SHP77 treated with DMSO at 0.1 percent for 48 hours (cell line): ENCODE results near the gene CFAP157.
A peak's percentile ranks its signal among the peaks of the same experiment; 100 is the strongest.

Experiments
- DNase-seq: peaks from one replicate; lab custom pipeline; 2025; lab: John Stamatoyannopoulos, UW

The CFAP157 gene

DNA sequence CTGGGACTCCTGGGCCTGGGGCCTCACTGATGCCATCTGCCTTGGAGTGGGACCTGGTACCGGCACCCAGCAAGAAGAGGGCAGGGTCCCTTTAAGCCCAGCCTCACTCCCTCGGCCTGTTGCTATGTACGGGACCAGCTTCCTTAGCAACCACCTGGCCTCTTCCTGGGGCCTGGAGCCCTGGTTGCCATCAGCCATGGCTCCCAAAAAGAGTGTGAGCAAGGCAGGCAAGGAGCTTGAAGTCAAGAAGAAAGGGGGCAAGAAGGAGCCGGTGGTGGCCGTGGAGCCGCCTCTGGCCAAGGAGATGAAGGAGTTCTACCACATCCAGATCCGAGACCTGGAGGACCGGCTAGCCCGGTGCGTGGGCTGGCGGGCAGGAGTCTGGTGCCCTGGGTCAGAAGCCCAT lies at the start of gene CFAP157:
CFAP157 (plus strand) TSS at position 153 of the 406 bp plus-strand sequence; CDS start at position 197, 44 bp downstream.
- peak; percentile 22 for DNase-seq

- no peak for DNase-seq
Measured at GRCh38 chr9:127658428-127658827, 48.4 kb upstream of the CFAP157 start.

DNA sequence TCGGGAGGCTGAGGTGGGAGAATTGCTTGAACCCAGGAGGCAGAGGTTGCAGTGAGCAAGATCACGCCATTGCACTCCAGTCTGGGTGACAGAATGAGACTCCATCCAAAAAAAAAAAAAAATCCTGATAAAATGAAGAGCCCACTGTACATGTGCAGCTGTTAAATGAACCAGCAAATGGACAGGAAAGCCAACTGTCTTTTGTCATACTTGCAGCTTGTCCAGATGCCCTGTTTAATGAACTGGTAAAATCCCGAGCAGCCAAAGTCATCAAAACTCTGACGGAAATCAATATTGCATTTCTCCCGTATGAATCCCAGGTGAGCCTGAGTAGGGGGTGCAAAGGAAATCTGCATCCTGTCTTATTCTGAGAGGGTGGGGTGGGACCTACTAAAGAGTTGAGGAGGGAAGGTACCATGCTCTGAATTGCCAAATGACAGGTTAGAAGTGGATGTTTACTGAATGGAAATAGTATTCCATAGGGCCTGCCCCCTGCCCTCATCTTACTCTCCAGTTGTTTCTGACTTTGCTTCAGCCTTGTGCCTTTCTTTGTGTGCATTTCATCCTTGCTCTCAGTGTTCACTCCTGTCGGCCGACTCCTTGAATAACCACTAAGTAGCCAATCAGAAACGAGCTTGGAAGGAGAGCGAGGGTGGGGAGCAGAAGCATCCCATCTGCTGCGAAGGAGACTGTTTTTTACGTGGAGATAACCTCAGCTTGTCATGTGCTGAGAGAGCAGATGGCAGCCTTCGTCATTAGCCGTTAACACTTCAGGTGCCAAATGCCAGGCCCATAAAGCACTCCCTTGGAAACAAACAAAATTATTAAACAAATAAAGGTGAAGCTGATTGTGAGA lies 45.7 kb upstream of the CFAP157 start:
- peak; percentile 80 for DNase-seq

- no peak for DNase-seq
Measured at GRCh38 chr9:127662617-127663016, 44.2 kb upstream of the CFAP157 start.

DNA sequence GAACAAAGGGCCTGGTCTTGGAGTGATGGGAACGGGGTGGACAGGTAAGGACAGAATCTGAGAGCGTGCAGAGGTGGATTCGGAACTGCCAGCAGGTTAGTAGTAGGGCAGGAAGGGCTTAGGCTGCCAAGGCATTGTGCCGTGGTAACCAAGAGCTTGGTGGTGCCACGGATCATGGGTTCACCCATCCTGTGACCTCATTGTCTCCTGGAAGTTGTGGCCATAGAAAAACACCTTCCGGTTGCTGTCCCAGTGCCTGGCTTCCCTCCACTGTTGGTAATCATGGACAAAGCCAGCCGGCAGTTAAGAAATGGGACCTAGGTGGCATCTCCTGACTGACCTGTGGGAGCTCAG lies 42.5 kb upstream of the CFAP157 start:
- DNase-seq: no peak

DNA sequence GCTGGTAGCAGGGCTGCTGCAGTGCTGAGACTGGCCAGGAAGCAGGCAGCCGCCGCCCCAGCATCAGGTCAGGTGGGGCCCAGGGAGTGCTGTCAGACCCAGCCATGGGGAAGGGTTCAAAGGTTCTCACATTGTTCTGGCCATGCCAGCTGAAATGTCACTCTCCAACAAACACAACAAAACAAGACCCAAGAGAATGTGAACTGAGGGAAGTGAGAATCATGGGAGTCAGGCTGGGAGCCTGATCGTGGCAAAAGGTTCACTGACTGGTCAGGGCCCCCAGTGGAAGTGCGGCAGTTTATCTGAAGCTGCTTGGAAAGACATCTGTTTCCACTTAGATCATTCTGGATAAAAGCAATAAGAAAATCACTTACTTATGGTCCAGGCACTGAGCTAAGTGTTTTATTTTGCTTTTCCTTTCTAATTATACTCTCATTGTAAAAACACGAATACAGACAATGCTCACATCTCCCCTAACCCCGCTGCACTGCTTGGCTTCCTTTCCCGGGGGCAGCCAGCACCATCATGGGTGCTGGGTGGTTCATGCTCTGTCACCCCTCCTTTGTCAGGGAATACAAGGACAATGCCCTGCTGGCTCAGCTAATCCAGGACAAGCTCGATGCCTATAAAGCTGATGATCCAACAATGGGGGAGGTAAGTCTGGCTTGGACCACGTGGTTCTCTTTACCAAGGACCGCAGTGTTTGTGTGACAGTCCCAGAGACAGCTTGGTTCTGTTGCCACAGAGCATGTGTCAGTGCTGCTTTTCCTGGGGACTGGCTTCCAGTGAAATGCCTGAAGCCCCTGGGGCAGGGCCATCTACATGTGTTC lies 41.9 kb upstream of the CFAP157 start:
- DNase-seq: no peak

- no peak for DNase-seq
Measured at GRCh38 chr9:127667127-127667844, 39.5 kb upstream of the CFAP157 start.

- DNase-seq: no peak
Measured at GRCh38 chr9:127667906-127668305, 38.9 kb upstream of the CFAP157 start.

GRCh38 chr9:127673234-127673633 lies 33.6 kb upstream of the CFAP157 start:
- DNase-seq: no peak

DNA sequence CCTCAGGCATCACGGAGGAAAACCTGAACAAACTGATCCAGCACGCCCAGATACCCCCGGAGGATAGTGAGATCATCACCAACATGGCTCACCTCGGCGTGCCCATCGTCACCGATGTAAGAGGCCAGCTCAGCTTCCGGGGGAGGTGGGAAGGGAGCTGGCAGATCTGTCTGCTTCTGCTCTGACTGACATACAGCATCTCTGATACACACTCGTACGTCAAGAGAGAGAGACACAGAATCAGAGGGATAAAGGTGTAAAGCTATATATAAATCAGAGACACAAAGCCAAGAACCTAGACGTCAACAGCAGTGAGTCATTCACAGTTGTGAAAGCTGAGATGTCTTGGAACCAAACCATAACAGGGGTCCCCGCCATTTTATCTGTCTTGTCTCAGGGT lies 30.1 kb upstream of the CFAP157 start:
- DNase-seq: no peak

GRCh38 chr9:127679506-127679905 lies 27.3 kb upstream of the CFAP157 start:
- DNase-seq: no peak

DNA sequence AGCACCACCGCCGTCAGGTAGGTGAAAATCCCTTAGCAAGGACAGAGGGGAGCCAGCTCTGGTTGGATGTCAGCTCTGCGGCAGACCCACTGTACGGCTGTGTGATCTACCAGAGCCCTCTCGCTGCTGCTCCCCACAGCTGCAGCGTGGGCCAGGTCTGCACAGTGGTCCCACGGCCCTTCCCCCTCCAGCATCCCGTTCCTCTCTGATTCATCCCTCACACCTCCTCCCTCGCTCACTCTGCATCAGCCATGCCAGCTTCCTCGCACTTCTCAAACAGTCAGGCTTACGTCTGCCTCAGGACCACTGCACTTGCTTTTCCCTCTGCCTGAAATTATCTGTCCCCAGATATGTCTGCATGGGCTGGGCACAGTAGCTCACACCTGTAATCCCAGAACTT lies 26.6 kb upstream of the CFAP157 start:
- no peak for DNase-seq

- no peak for DNase-seq
Measured at GRCh38 chr9:127680846-127681245, 25.9 kb upstream of the CFAP157 start.

GRCh38 chr9:127682351-127683136 lies 24.2 kb upstream of the CFAP157 start:
- no peak for DNase-seq

GRCh38 chr9:127683723-127684122 lies 23.1 kb upstream of the CFAP157 start:
- DNase-seq: no peak

DNA sequence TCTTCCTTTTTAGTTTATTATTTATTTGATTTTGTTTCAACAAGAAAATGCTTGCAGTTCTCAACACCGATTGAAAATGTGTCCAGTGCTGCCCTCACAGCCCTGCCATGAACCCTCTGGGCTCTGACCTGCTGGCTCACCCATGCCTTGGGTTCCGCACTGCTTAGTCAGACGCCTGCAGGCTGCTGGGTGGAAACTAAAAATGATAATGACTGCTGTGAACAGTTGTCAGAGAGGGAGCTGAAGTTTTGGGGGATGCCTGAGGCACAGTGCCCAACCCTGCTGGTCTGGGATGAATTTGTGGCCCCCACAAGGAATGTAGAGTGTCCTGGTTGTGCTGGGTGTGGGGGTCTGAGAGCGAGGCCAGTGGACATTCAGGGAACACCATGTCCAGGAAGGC lies 22.2 kb upstream of the CFAP157 start:
- no peak for DNase-seq

- DNase-seq: no peak
Measured at GRCh38 chr9:127686461-127687393, 20.1 kb upstream of the CFAP157 start.

- DNase-seq: no peak
Measured at GRCh38 chr9:127689329-127690000, 17.3 kb upstream of the CFAP157 start.

DNA sequence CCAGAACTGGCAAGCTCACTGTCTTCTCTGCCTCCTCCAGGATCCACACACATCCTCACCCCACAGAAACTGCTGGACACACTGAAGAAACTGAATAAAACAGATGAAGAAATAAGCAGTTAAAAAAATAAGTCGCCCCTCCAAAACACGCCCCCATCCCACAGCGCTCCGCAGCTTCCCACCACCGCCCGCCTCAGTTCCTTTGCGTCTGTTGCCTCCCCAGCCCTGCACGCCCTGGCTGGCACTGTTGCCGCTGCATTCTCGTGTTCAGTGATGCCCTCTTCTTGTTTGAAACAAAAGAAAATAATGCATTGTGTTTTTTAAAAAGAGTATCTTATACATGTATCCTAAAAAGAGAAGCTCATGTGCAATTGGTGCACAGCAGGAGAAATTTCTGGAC lies 16.1 kb upstream of the CFAP157 start:
- DNase-seq: no peak

- no peak for DNase-seq
Measured at GRCh38 chr9:127692071-127692470, 14.7 kb upstream of the CFAP157 start.
